Keratinocyte (primary cell): ENCODE data around the gene CNTNAP2. TPM values are rescaled to one million over a fixed set of nuclear protein-coding genes. Genes with fewer than 3 reads are reported as not detected.

Experiments used
- DNase-seq: peaks from one replicate; pipeline ENCODE4 v3.0.0-alpha.2; 2011; ENCODE audit warnings: low read depth, missing footprints, low spot score
- FAIRE-seq: peaks from 2 replicates; lab custom pipeline; 2011; peaks lifted over from hg19 to GRCh38; lab: Jason Lieb, UNC
- H2AFZ ChIP-seq: 2 replicates; pipeline ENCODE4 v1.6.0; 2012; ENCODE audit warnings: low read length, control low read depth, inconsistent platforms; ENCODE audit not compliant: control insufficient read depth
- H3K27ac ChIP-seq: 2 replicates; pipeline ENCODE4 v1.5.1; 2011; ENCODE audit warnings: low read length; ENCODE audit not compliant: control insufficient read depth, insufficient read depth
- H3K27me3 ChIP-seq: 3 replicates; pipeline ENCODE4 v1.6.0; 2011; ENCODE audit warnings: low read length; ENCODE audit not compliant: control insufficient read depth, insufficient read depth; ENCODE audit errors: extremely low read depth
- H3K36me3 ChIP-seq, 2 experiments: 2 replicates in 1 of 2; 3 replicates in 1 of 2; pipeline ENCODE4 v1.5.1; 2011; ENCODE audit warnings: low read length in 2 of 2, mild to moderate bottlenecking in 1 of 2; ENCODE audit not compliant: control insufficient read depth in 2 of 2, insufficient read depth in 2 of 2; ENCODE audit errors: extremely low read depth in 1 of 2
- H3K4me1 ChIP-seq: 3 replicates; pipeline ENCODE4 v1.5.1; 2011; ENCODE audit warnings: low read length; ENCODE audit not compliant: control insufficient read depth, insufficient read depth; ENCODE audit errors: extremely low read depth
- H3K4me2 ChIP-seq: 3 replicates; pipeline ENCODE4 v1.6.0; 2011; ENCODE audit warnings: low read depth, low read length; ENCODE audit not compliant: control insufficient read depth, insufficient read depth; ENCODE audit errors: extremely low read depth
- H3K4me3 ChIP-seq, 3 experiments: fragments of 200-600 bp in 1 of 3; sonication (generic) in 1 of 3; 2 replicates in 2 of 3; 3 replicates in 1 of 3; pipeline ENCODE4 v1.5.1; 2011 to 2016; ENCODE audit warnings: low read length in 3 of 3, mild to moderate bottlenecking in 3 of 3, control low read depth in 2 of 3, inconsistent platforms in 1 of 3, low read depth in 1 of 3, mixed read lengths in 1 of 3, mixed run types in 1 of 3, moderate library complexity in 1 of 3; ENCODE audit not compliant: control insufficient read depth in 2 of 3, insufficient read depth in 2 of 3; ENCODE audit errors: extremely low read depth in 1 of 3
- H3K79me2 ChIP-seq: 2 replicates; pipeline ENCODE4 v1.6.0; 2012; ENCODE audit warnings: low read length; ENCODE audit not compliant: control insufficient read depth, insufficient read depth
- H3K9ac ChIP-seq: 3 replicates; pipeline ENCODE4 v1.6.0; 2011; ENCODE audit warnings: low read length; ENCODE audit not compliant: control insufficient read depth, insufficient read depth; ENCODE audit errors: extremely low read depth
- H3K9me1 ChIP-seq: 3 replicates; pipeline ENCODE4 v1.6.0; 2011; ENCODE audit warnings: low read length; ENCODE audit not compliant: control insufficient read depth, insufficient read depth; ENCODE audit errors: extremely low read depth
- H3K9me3 ChIP-seq: 2 replicates; pipeline ENCODE4 v1.5.1; 2012; ENCODE audit warnings: low read depth, low read length; ENCODE audit not compliant: control insufficient read depth
- H4K20me1 ChIP-seq: 3 replicates; pipeline ENCODE4 v1.6.0; 2011; ENCODE audit warnings: low read length; ENCODE audit not compliant: control insufficient read depth, insufficient read depth; ENCODE audit errors: extremely low read depth
- CTCF ChIP-seq, 3 experiments: IDR thresholded peaks in 1 of 3; conservative IDR thresholded peaks in 1 of 3; optimal IDR thresholded peaks in 1 of 3; 2 replicates in 2 of 3; 3 replicates in 1 of 3; pipeline versions ENCODE3 to v1.5.1; 2011; ENCODE audit warnings: low read length in 3 of 3, mild to moderate bottlenecking in 3 of 3, moderate library complexity in 2 of 3, control low read depth in 1 of 3, inconsistent platforms in 1 of 3; ENCODE audit not compliant: insufficient read depth in 2 of 3; ENCODE audit errors: extremely low read depth in 1 of 3
- EZH2 ChIP-seq: IDR thresholded peaks from one replicate; pipeline ENCODE4 v1.6.1; 2012; ENCODE audit warnings: inconsistent platforms, mild to moderate bottlenecking, low read length, moderate library complexity
- dilution Hi-C: fragments of 300-500 bp; cut with MboI; formaldehyde crosslinking; loops from one replicate; pipeline ENCODE4 v1.7.0; 2020; ENCODE audit warnings: low sequenced_read_pairs; ENCODE audit not compliant: extremely low pct_ligation_motif_present
- polyA plus RNA-seq, 5 experiments: library from polyadenylated mRNA; depleted of rRNA in 3 of 5; stranded (reverse) in 3 of 5; stranded (forward) in 1 of 5; unstranded in 1 of 5; fragments of >200 nt; gene quantifications; 1 replicate in 1 of 5; 2 replicates in 3 of 5; 3 replicates in 1 of 5; pipeline versions ENCODE4 v1.2.1 to v1.2.3, GENCODE V29; 2011 to 2012; ENCODE audit warnings: missing spikeins in 2 of 5, low read depth in 1 of 5, low replicate concordance in 1 of 5

Gene CNTNAP2
- polyA plus RNA-seq, 1 donor (not counting 4 experiments of a cell fraction or from before 2014, with no cell fraction given): 1.4 TPM

GRCh38 chr7:147586110-147586509 lies 1469.5 kb downstream of the CNTNAP2 start:
- DNase-seq (no peak), FAIRE-seq (no peak)
- Histone ChIP-seq H3K36me3 (no peaks in the 10 kb centered on the region), H3K79me2 (no peaks in the 10 kb centered on the region), H3K27me3 (no peaks in the 10 kb centered on the region), H3K9ac (no peak overlapping the region), H3K4me1 (no peaks in the 10 kb centered on the region), H3K27ac (no peak overlapping the region), H3K4me2 (no peak overlapping the region), H3K9me3 (no peaks in the 10 kb centered on the region), H2AFZ (no peak overlapping the region), H3K9me1 (no peaks in the 10 kb centered on the region), H4K20me1 (no peaks in the 10 kb centered on the region), H3K4me3 (no peak overlapping the region)
- dilution Hi-C loops: no loop called here
- TF ChIP-seq CTCF (optimal IDR thresholded peaks at IDR 0.05 in 1 of 3, IDR thresholded peaks at IDR 0.05 in 1 of 3, conservative IDR thresholded peaks at IDR 0.05 in 1 of 3; ENCODE audit: extremely low read depth in 1 of 3, insufficient read depth in 2 of 3, low read length in 3 of 3) (no peak), EZH2 (no peak)

- no peaks in the 10 kb centered on the region for H3K4me1 ChIP-seq
- no peak overlapping the region for H3K9ac ChIP-seq
- no peak overlapping the region for H3K4me3 ChIP-seq
- TF ChIP-seq CTCF (optimal IDR thresholded peaks at IDR 0.05 in 1 of 3, IDR thresholded peaks at IDR 0.05 in 1 of 3, conservative IDR thresholded peaks at IDR 0.05 in 1 of 3; ENCODE audit: extremely low read depth in 1 of 3, insufficient read depth in 2 of 3, low read length in 3 of 3) (no peak), EZH2 (no peak)
- no peak overlapping the region for H3K27ac ChIP-seq
- H3K4me2 ChIP-seq: no peak overlapping the region
- no peaks in the 10 kb centered on the region for H3K79me2 ChIP-seq
- no peak overlapping the region for H2AFZ ChIP-seq
- DNase-seq: no peak
- H3K27me3 ChIP-seq: no peaks in the 10 kb centered on the region
- dilution Hi-C loops: no loop called here
- H3K9me3 ChIP-seq: no peaks in the 10 kb centered on the region
- FAIRE-seq: no peak
- no peaks in the 10 kb centered on the region for H3K36me3 ChIP-seq
- H3K9me1 ChIP-seq: no peaks in the 10 kb centered on the region
- H4K20me1 ChIP-seq: no peaks in the 10 kb centered on the region
Observed at GRCh38 chr7:147586526-147586925, 1469.9 kb downstream of the CNTNAP2 start.
